Bronchial epithelial cell (primary cell): Measurements from ENCODE around the gene KCNG2. TPM values are rescaled to one million over a fixed set of nuclear protein-coding genes. Genes with fewer than 3 reads are reported as not detected.
"Not testable (repeated sequence)": the region's sequence is repeated elsewhere in the genome, so short reads cannot be mapped to it uniquely, and the experiment has no call there.

Experiments used
- DNase-seq: peaks from one replicate; pipeline ENCODE4 v3.0.0-alpha.2; 2010; ENCODE audit warnings: low read depth
- FAIRE-seq: peaks from 2 replicates; lab custom pipeline; 2011; peaks lifted over from hg19 to GRCh38; lab: Jason Lieb, UNC
- H3K27me3 ChIP-seq: 2 replicates; pipeline ENCODE4 v1.5.1; 2011; ENCODE audit warnings: low read length; ENCODE audit not compliant: control insufficient read depth, insufficient read depth
- H3K36me3 ChIP-seq: 2 replicates; pipeline ENCODE4 v1.5.1; 2011; ENCODE audit warnings: low read length; ENCODE audit not compliant: control insufficient read depth, insufficient read depth
- H3K4me3 ChIP-seq: 2 replicates; pipeline ENCODE4 v1.5.1; 2011; ENCODE audit warnings: mild to moderate bottlenecking, low read depth, low read length, control low read depth
- CTCF ChIP-seq: IDR thresholded peaks from 2 replicates; pipeline ENCODE4 v1.5.1; 2011; ENCODE audit warnings: mild to moderate bottlenecking, moderate library complexity, low read length, control low read depth, inconsistent platforms; ENCODE audit not compliant: insufficient read depth, severe bottlenecking
- total RNA-seq: library from RNA; depleted of rRNA; stranded (reverse); fragments of >200 nt; gene quantifications from 2 replicates; pipeline ENCODE4 v1.2.1, GENCODE V29; 2014

KCNG2 gene
- total RNA-seq, 1 donor from 2014 or later = not detected

- peaks cover 12% of the 10 kb centered on the region for H3K36me3 ChIP-seq
- DNase-seq = peak; percentile 7
- FAIRE-seq, H3K4me3 ChIP-seq, H3K27me3 ChIP-seq: not testable (repeated sequence)
- peak; percentile 21 for TF ChIP-seq CTCF
Measured at GRCh38 chr18:79751918-79752578, 45.7 kb upstream of the KCNG2 start.

- not testable (repeated sequence) for H3K36me3 ChIP-seq, DNase-seq, FAIRE-seq, H3K4me3 ChIP-seq, H3K27me3 ChIP-seq
Measured at GRCh38 chr18:79752946-79753345, 44.8 kb upstream of the KCNG2 start.

GRCh38 chr18:79753391-79753851 lies 44.3 kb upstream of the KCNG2 start:
- DNase-seq (no peak), FAIRE-seq (no peak)
- no peak for TF ChIP-seq CTCF
- H3K27me3 ChIP-seq = no peaks in the 10 kb centered on the region
- peaks cover 8% of the 10 kb centered on the region for H3K36me3 ChIP-seq
- H3K4me3 ChIP-seq = no peak overlapping the region

GRCh38 chr18:79754022-79754761 lies 43.5 kb upstream of the KCNG2 start:
- Histone ChIP-seq H3K4me3 (no peak overlapping the region), H3K36me3 (peaks cover 8% of the 10 kb centered on the region), H3K27me3 (no peaks in the 10 kb centered on the region)
- TF ChIP-seq CTCF = no peak
- FAIRE-seq (no peak), DNase-seq (no peak)

- no peak for TF ChIP-seq CTCF
- Histone ChIP-seq H3K4me3 (no peak overlapping the region), H3K27me3 (no peaks in the 10 kb centered on the region), H3K36me3 (peaks cover 7% of the 10 kb centered on the region)
- DNase-seq = no peak
- FAIRE-seq = no peak
Measured at GRCh38 chr18:79754831-79755351, 42.8 kb upstream of the KCNG2 start.

GRCh38 chr18:79755496-79756142 lies 42.1 kb upstream of the KCNG2 start:
- no peaks in the 10 kb centered on the region for H3K27me3 ChIP-seq
- H3K36me3 ChIP-seq = peaks cover 7% of the 10 kb centered on the region
- no peak for DNase-seq
- no peak for TF ChIP-seq CTCF
- no peak for FAIRE-seq
- no peak overlapping the region for H3K4me3 ChIP-seq
